GM18520 (cell line): Measurements from ENCODE around the gene CFAP99.
"Not testable (repeated sequence)": the region's sequence is repeated elsewhere in the genome, so short reads cannot be mapped to it uniquely, and the experiment has no call there.

Experiments
- ATAC-seq: cut with Tn5 transposase; IDR thresholded peaks from one replicate; pipeline ENCODE4 v1.9.1; 2021; ENCODE audit not compliant: unreplicated experiment

CFAP99 gene

DNA sequence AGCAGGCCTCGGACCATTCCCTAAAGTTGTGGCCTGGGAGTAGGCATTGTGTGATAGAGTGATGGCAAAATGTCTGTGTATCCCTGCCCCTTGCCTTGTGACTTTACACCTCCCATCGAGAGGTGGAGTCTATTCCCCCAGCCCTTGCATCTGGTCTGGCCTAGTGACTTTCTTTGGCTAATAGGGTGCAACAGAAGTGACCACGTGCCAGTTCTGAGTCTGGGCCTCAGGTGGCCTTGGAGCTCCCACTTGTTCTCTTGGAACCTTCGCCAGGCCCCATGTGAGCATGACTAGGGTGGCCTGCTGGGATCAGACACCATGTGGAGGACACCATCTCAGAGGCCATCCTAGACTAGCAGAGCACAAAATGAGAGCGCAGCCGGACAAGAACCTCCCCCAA lies 46.3 kb downstream of the CFAP99 start:
- no peak for ATAC-seq

DNA sequence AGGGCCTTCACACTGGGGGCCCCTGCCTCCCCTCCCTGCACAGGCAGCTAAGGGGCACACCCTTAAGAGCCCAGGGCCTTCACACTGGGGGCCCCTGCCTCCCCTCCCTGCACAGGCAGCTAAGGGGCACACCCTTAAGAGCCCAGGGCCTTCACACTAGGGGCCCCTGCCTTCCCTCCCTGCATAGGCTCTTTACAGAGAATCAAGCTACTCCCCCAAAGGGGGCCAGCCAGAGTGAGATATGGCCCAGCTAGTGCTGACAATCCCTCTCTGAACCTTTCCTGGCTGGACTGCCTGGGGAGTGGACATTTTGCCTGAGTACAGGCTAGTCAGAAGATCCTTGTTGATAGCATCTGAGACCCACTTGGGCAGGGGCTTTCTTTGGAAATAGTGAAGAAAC lies 46.8 kb downstream of the CFAP99 start:
- not testable (repeated sequence) for ATAC-seq

DNA sequence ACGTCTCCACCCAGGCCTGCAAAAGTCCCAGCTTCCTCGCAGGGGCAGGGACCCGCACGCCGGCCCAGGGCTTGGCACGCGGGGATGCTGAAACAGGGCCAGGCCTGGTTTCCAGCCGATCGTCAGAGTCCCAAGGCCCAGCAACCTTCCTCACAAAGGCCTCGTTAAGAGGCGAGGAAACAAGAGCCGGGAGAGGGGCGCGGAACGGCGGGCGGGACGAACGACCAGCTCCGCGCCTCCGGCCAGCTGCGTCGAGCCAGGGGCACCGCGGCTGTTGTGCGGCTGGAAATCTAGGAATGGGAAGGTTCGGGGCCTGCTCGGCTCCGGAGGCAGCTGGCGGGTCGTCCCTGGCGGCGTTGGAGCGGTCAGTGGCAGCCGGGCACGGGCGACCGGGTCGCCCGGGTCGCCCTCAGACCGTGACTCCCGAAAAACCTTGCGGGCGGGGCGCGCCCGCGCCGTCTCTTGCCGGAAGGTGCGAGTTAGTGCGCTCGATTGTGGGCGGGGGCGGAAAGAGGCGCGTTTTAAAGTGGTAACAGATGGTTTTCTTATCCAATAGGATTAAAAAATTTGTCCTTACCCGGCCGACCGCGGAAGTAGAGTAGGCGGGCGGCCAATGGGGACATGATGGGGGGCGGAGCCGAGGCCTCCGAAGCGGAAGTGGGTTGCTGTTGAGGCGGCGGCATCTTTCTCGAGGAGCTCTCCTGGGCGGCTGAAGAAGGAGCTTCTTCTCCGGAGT lies 49.9 kb downstream of the CFAP99 start, which contains the start of gene RNF4:
Gene RNF4, plus strand, starts transcription at position 651 of the 736 bp plus-strand sequence. CDS start 21,388 bp downstream, outside the sequence.
- peak; percentile 76 for ATAC-seq

DNA sequence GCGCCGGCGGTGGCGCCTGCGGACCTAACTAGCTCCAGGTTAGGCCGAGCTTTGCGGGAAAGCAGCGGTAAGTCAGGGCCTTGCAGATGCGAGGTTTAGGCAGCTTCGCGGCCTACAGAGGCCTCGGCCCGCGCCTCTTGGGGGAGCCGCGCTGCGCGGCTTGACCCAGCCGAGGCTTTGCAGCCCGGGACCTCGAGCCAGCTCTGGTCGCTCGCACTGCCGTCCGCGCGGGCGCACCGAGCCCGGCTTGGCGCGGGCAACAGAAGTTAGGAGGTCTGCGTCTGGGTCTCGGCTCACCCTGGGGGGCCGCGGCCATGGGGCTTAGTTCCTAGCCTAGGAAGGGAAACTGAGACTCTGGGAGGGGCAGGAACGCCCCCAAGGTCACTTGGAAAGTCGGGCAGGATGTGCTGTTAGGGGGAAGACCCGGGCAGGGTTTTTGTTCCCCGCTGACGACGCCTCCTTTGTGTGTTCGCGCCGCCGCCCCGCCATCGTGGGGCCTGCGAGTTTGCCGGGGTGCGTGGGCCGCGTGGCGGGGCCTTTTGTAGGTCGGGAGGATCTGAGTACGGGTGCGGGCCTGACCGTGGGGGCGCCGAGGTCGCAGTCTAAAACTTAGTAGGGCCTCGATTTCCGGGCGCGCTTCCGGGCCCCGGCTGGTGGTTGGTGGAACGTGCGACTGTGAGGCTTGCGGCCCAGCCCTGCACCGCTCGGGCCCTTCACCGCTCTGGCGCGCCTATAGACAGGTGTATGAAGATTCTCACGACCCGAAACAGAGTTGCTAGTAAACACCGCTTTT lies 50.6 kb downstream of the CFAP99 start:
- peak; percentile 37 for ATAC-seq

DNA sequence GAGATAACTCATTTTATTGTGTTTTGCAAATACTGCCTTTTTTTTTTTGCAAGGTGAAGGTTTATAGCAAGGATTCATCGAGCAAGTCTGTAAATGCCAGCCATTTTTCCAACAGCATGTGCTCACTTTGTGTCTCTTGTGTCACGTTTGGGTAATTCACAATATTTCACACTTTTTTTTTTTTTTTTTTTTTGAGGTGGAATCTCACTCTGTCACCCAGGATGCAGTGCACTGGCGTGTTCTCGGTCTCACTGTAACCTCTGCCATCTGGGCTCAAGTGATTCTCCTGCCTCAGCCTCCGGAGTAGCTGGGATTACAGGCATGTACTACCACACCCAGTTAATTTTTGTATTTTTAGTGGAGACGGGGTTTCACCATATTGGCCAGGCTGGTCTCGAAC lies 52.0 kb downstream of the CFAP99 start:
- ATAC-seq: no peak

DNA sequence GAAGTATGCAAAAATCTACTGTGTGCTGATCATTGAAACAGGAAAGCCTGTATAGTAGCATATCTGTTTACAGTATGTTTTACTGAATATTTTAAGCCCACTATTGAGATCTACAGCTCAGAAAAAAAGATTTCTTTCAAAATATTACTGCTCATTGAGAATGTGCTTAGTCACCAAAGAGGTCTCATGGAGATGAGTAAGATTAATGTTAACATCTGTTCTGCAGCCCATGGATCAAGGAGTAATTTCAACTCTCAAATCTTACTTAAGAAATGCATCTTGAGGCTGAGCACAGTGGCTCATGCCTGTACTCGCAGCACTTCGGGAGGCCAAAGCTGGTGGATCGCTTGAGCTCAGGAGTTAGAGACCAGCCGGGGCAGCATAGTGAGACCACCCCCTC lies 53.4 kb downstream of the CFAP99 start:
- ATAC-seq: no peak

GRCh38 chr4:2478229-2478628 lies 59.5 kb downstream of the CFAP99 start:
- no peak for ATAC-seq

DNA sequence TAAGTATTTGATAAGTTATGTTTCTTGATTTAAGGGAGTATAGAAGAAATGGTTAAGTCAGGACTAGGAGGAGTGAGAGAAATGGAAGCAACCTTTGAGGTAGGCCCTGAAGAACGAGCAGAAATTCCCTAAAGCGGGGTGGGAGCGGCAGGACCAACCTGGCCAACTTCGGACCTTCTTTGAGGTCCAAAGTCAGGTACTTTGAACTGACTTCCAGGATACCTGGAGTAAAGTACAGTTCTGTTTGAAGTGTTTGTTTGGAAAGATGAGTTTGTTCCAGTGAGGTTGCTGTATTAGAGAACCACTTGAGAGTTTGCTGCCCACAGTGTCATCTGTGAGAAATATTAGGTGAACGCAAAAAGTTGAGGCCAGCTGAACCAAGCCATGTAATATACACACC lies 61.9 kb downstream of the CFAP99 start:
- ATAC-seq: no peak

DNA sequence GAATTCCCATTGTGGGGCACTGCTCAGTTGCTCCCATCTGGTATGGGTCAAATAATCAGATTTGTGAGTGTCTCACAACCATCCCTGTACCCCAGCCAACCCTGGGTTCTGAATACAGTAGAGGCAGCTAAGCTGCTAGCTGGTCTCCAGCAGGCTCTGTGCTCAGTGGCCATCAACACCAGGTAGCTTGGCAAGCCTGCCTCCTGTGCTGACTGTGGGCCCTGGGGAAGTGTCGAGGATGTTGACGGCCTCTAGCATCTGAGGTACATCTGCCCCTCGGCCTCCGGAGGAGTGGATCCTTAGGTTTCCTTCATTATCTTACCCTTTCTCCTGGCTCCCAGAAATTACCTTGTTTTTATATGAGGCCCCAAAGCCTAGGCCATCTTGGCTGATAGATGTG lies 63.4 kb downstream of the CFAP99 start:
- no peak for ATAC-seq

GRCh38 chr4:2482693-2483092 lies 63.9 kb downstream of the CFAP99 start:
- ATAC-seq: peak; percentile 31

DNA sequence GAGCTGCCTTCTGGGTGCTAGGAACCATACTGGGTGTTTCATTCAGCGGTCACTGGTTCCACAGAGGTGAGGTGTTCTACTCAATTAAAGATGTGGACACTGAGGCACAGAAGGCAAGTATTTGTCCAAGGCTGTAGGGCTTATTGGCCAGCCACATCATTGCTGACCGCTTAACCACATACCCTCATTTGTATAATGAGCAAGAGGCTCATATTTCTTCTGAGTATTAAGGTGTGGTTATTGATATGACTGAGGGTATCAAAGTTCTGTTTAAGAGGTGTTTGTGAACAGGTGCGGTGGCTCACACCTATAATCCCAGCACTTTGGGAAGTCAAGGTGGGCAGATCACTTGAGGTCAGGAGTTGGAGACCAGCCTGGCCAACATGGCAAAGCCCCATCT lies 64.5 kb downstream of the CFAP99 start:
- no peak for ATAC-seq

- ATAC-seq: no peak
These were observed 65.4 kb downstream of the CFAP99 start for GRCh38 chr4:2484185-2484584.

DNA sequence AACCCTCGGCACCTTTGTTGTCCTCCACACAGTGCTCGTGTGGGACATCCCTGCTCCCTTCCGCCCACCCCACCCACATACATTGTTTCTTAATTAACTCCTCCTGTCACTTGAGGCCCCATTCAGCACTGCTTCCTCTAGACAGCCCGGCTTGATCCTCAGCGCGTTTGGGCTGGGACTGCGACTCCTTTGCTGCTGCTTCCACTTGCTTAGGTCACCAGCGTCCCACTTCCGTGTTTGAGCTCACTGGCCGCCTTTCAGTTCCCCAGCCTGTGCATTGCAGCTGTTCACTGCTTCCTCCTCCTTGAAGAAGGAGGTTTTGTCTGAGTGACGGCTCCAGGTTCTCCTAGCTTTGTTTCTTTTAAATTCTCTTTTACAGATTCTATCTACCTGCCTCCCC lies 66.2 kb downstream of the CFAP99 start:
- ATAC-seq: peak; percentile 43

GRCh38 chr4:2485956-2486355 lies 67.2 kb downstream of the CFAP99 start:
- ATAC-seq: no peak

- no peak for ATAC-seq
These were observed 68.2 kb downstream of the CFAP99 start for GRCh38 chr4:2486981-2487380.

DNA sequence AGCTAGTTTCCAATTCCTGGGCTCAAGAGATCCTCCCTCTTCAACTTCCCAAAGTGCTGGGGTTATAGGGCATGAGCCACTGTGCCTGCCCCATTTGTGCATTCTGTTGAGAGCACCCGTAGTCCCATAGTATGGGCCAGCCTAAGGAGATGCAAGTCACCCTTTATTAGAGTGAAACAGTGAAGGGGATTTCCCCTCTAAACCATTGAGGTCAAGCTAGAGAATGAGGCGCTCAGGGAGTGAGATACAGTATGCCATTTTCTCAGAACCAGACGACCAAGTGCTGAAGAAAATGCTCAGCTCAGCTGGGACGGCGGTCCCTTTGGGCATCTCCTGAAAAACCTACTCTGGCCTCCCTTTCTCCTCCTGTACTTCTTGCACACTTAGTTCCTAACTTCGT lies 68.9 kb downstream of the CFAP99 start:
- peak; percentile 56 for ATAC-seq

- no peak for ATAC-seq
These were observed 70.5 kb downstream of the CFAP99 start for GRCh38 chr4:2489081-2489805.

GRCh38 chr4:2489841-2490552 lies 71.2 kb downstream of the CFAP99 start:
- no peak for ATAC-seq

GRCh38 chr4:2492970-2493369 lies 74.2 kb downstream of the CFAP99 start:
- no peak for ATAC-seq

GRCh38 chr4:2494992-2495391 lies 76.2 kb downstream of the CFAP99 start:
- no peak for ATAC-seq

- ATAC-seq: no peak
These were observed 78.6 kb downstream of the CFAP99 start for GRCh38 chr4:2497324-2497723.
